GM19023 (cell line): Measurements from ENCODE around the gene CHCT1.
A peak's percentile ranks its signal among the peaks of the same experiment; 100 is the strongest.
"Not testable (repeated sequence)": the region's sequence is repeated elsewhere in the genome, so short reads cannot be mapped to it uniquely, and the experiment has no call there.

Experiments used
- ATAC-seq: cut with Tn5 transposase; IDR thresholded peaks from one replicate; pipeline ENCODE4 v1.9.1; 2021; ENCODE audit warnings: mild to moderate bottlenecking, moderate library complexity; ENCODE audit not compliant: unreplicated experiment

CHCT1 gene

GRCh38 chr17:60422162-60422665, at the start of gene CHCT1:
CHCT1 (plus strand) TSS chr17:60422489; CDS start chr17:60422593, 104 bp downstream.
- no peak for ATAC-seq

- no peak for ATAC-seq
Measured at GRCh38 chr17:60372790-60373483, 49.4 kb upstream of the CHCT1 start.

GRCh38 chr17:60378187-60378586, 44.1 kb upstream of the CHCT1 start:
- not testable (repeated sequence) for ATAC-seq

GRCh38 chr17:60379461-60379860, 42.8 kb upstream of the CHCT1 start:
- not testable (repeated sequence) for ATAC-seq

- no peak for ATAC-seq
Measured at GRCh38 chr17:60381958-60382357, 40.3 kb upstream of the CHCT1 start.

GRCh38 chr17:60383379-60383778, 38.9 kb upstream of the CHCT1 start:
- ATAC-seq = no peak

- not testable (repeated sequence) for ATAC-seq
Measured at GRCh38 chr17:60384921-60385320, 37.4 kb upstream of the CHCT1 start.

- no peak for ATAC-seq
Measured at GRCh38 chr17:60386147-60387058, 35.9 kb upstream of the CHCT1 start.

GRCh38 chr17:60387666-60388065, 34.6 kb upstream of the CHCT1 start:
- no peak for ATAC-seq

- no peak for ATAC-seq
Measured at GRCh38 chr17:60388742-60389141, 33.5 kb upstream of the CHCT1 start.

- ATAC-seq = no peak
Measured at GRCh38 chr17:60390186-60390585, 32.1 kb upstream of the CHCT1 start.

GRCh38 chr17:60390925-60391470, 31.3 kb upstream of the CHCT1 start:
- no peak for ATAC-seq

GRCh38 chr17:60391471-60392041, 30.7 kb upstream of the CHCT1 start:
- peak; percentile 35 for ATAC-seq

GRCh38 chr17:60392042-60392844, 30.0 kb upstream of the CHCT1 start, which contains the start of gene USP32:
USP32 (minus strand) TSS chr17:60392133; CDS start chr17:60391939, 194 bp downstream.
- ATAC-seq = peak; percentile 88

GRCh38 chr17:60392845-60393702, 29.2 kb upstream of the CHCT1 start:
- no peak for ATAC-seq

- no peak for ATAC-seq
Measured at GRCh38 chr17:60393840-60394723, 28.2 kb upstream of the CHCT1 start.

- ATAC-seq = no peak
Measured at GRCh38 chr17:60395508-60396065, 26.7 kb upstream of the CHCT1 start.

- no peak for ATAC-seq
Measured at GRCh38 chr17:60396412-60396811, 25.9 kb upstream of the CHCT1 start.
